HepG2 (cell line): Measurements from ENCODE around the gene RRP36. TPM values are rescaled to one million over a fixed set of nuclear protein-coding genes. Genes with fewer than 3 reads are reported as not detected.
"Not testable (repeated sequence)": the region's sequence is repeated elsewhere in the genome, so short reads cannot be mapped to it uniquely, and the experiment has no call there.

Experiments used
- ATAC-seq: fragments of 200-7000 bp; cut with Tn5 transposase; 3 replicates; pipeline ENCODE4 v1.9.1; 2020; ENCODE audit warnings: mild to moderate bottlenecking, moderate library complexity
- BruUV-seq: library from RNA; stranded (reverse); fragments of 400-500 nt; replicated peaks from 2 replicates; lab custom pipeline; 2021; lab: Mats Ljungman, UMichigan
- CTCF ChIA-PET: fragments of 300-600 bp; formaldehyde crosslinking; extraction: SDS; loops from one replicate; lab custom pipeline; 2021; ENCODE audit warnings: low total read pairs, inconsistent platforms, low intra/inter-chr PET ratio; lab: Yijun Ruan, JAX
- POLR2A ChIA-PET: fragments of 350-600 bp; sonication (Branson Sonifier 250); formaldehyde crosslinking; loops from one replicate; lab custom pipeline; 2020; ENCODE audit warnings: antibody characterized with exemption, inconsistent platforms; lab: Yijun Ruan, JAX
- DNase-seq: peaks from one replicate; pipeline ENCODE4 v3.0.0-alpha.2; 2015; ENCODE audit warnings: low spot score
- FAIRE-seq: peaks from 3 replicates; lab custom pipeline; 2011; peaks lifted over from hg19 to GRCh38; lab: Jason Lieb, UNC
- H2AFZ ChIP-seq: one replicate; pipeline ENCODE4 v1.6.1; 2011; ENCODE audit warnings: low read length, inconsistent platforms
- H3K27ac ChIP-seq: fragments of 300-600 bp; 3 replicates; pipeline ENCODE4 v1.8.0; 2011; ENCODE audit warnings: mixed run types, mild to moderate bottlenecking, mixed read lengths, low read length, inconsistent platforms; ENCODE audit not compliant: insufficient read depth; ENCODE audit errors: extremely low read length
- H3K27me3 ChIP-seq, 2 experiments: fragments of 200-600 bp in 1 of 2; 2 replicates in 1 of 2; 3 replicates in 1 of 2; pipeline versions ENCODE4 v1.6.0 to v1.8.0; 2011; ENCODE audit warnings: low read length in 2 of 2, mild to moderate bottlenecking in 2 of 2, moderate library complexity in 2 of 2, inconsistent platforms in 1 of 2; ENCODE audit not compliant: insufficient read depth in 2 of 2, control insufficient read depth in 1 of 2
- H3K36me3 ChIP-seq, 2 experiments: fragments of 200-600 bp in 1 of 2; replicated peaks in 1 of 2; 2 replicates in 1 of 2; 3 replicates in 1 of 2; pipeline versions ENCODE4 v1.5.1 to v1.8.0; 2011; ENCODE audit warnings: low read length in 2 of 2, inconsistent platforms in 1 of 2; ENCODE audit not compliant: insufficient read depth in 2 of 2, control insufficient read depth in 1 of 2
- H3K4me1 ChIP-seq: 2 replicates; pipeline ENCODE4 v1.5.1; 2012; ENCODE audit warnings: low read length, inconsistent platforms; ENCODE audit not compliant: insufficient read depth
- H3K4me2 ChIP-seq: 2 replicates; pipeline ENCODE4 v1.6.0; 2011; ENCODE audit warnings: low read depth, low read length, inconsistent platforms
- H3K4me3 ChIP-seq, 3 experiments: fragments of 200-600 bp in 1 of 3; sonication (generic), shearing (Covaris generic) in 1 of 3; replicated peaks in 1 of 3; 2 replicates each; pipeline ENCODE4 v1.5.1; 2011 to 2016; ENCODE audit warnings: low read length in 3 of 3, inconsistent platforms in 2 of 3, low read depth in 2 of 3, mild to moderate bottlenecking in 2 of 3, control low read depth in 1 of 3, mixed read lengths in 1 of 3; ENCODE audit not compliant: insufficient read depth in 1 of 3
- H3K79me2 ChIP-seq: one replicate; pipeline ENCODE4 v1.6.1; 2011; ENCODE audit warnings: low read length, inconsistent platforms; ENCODE audit not compliant: insufficient read depth
- H3K9ac ChIP-seq: 2 replicates; pipeline ENCODE4 v1.6.0; 2011; ENCODE audit warnings: mild to moderate bottlenecking, low read depth, low read length, inconsistent platforms; ENCODE audit not compliant: insufficient read depth
- H3K9me3 ChIP-seq: 2 replicates; pipeline ENCODE4 v1.5.1; 2012; ENCODE audit warnings: mild to moderate bottlenecking, low read length
- H4K20me1 ChIP-seq: 2 replicates; pipeline ENCODE4 v1.6.0; 2011; ENCODE audit warnings: inconsistent platforms, mild to moderate bottlenecking, low read length, moderate library complexity; ENCODE audit not compliant: insufficient read depth
- AGO2 ChIP-seq: fragments of 200-400 bp; formaldehyde crosslinking; optimal IDR thresholded peaks from 2 replicates; pipeline ENCODE3; 2017; ENCODE audit warnings: mild to moderate bottlenecking, low read depth, low read length, moderate library complexity
- CEBPZ ChIP-seq: IDR thresholded peaks from 2 replicates; pipeline ENCODE4 v1.6.1; 2012; ENCODE audit warnings: low read length, improper control_type of control experiment
- HNRNPK ChIP-seq: fragments of 200-400 bp; formaldehyde crosslinking; IDR thresholded peaks from 2 replicates; pipeline ENCODE4 v1.6.1; 2018; ENCODE audit warnings: low read length, low read depth, moderate library complexity, mild to moderate bottlenecking; ENCODE audit not compliant: poor library complexity, severe bottlenecking
- KLF16 ChIP-seq, 2 experiments: sonication (generic) in 1 of 2; formaldehyde crosslinking in 1 of 2; IDR thresholded peaks; 2 replicates each; pipeline versions ENCODE4 v1.6.1 to v1.8.0; 2016 to 2023; ENCODE audit warnings: missing genetic modification reagents in 2 of 2, missing compliant biosample characterization in 1 of 2
- RBFOX2 ChIP-seq: fragments of 200-400 bp; formaldehyde crosslinking; IDR thresholded peaks from 2 replicates; pipeline ENCODE4 v1.6.1; 2017; ENCODE audit warnings: low read depth, mild to moderate bottlenecking, low read length
- SRF ChIP-seq: IDR thresholded peaks from 2 replicates; pipeline ENCODE4 v1.6.1; 2011; ENCODE audit warnings: mild to moderate bottlenecking, low read depth, low read length, moderate library complexity
- ZBTB4 ChIP-seq: sonication (generic); formaldehyde crosslinking; IDR thresholded peaks from 2 replicates; pipeline ENCODE4 v1.4.0; 2020; ENCODE audit warnings: missing genetic modification reagents, mild to moderate bottlenecking, borderline replicate concordance
- ZNF740 ChIP-seq: sonication (generic); formaldehyde crosslinking; IDR thresholded peaks from 2 replicates; pipeline ENCODE4 v1.4.0; 2020; ENCODE audit warnings: missing genetic modification reagents
- ZNF790 ChIP-seq: sonication (generic); formaldehyde crosslinking; IDR thresholded peaks from 2 replicates; pipeline ENCODE4 v1.8.0; 2022; ENCODE audit warnings: missing genetic modification reagents, mild to moderate bottlenecking, borderline replicate concordance
- WGBS: methylation state at CpG from one replicate; pipeline ENCODE4 v1.1.6; 2017; ENCODE audit warnings: low lambda C conversion rate; 5-methylcytosine and 5-hydroxymethylcytosine counted together
- in situ Hi-C: cut with HindIII; loops from 2 replicates; pipeline ENCODE4 v1.10.0; 2017; ENCODE audit warnings: low pct_unique_long_range_greater_than_20kb; ENCODE audit not compliant: extremely low pct_ligation_motif_present
- intact Hi-C: fragments of 100-400 bp; cut with micrococcal nuclease; formaldehyde crosslinking; loops from one replicate; pipeline ENCODE4 v1.10.0; 2022; ENCODE audit not compliant: unreplicated experiment
- polyA plus RNA-seq, 8 experiments: library from polyadenylated mRNA; depleted of rRNA in 3 of 8; stranded (reverse) in 7 of 8; unstranded in 1 of 8; fragments of >200 nt; fragmentation: Illumina TruSeq in 4 of 8; extraction: Trizol in 4 of 8; gene quantifications; 2 replicates each; pipeline versions ENCODE4 v1.2.1 to v1.2.3, GENCODE V29; 2011 to 2016; ENCODE audit warnings: low read depth in 4 of 8, missing spikeins in 1 of 8, mixed read lengths in 1 of 8; ENCODE audit not compliant: insufficient read depth in 1 of 8
- total RNA-seq, 5 experiments: library from RNA; depleted of rRNA; stranded (reverse); fragments of >200 nt; fragmentation: Illumina TruSeq; extraction: Trizol; gene quantifications; 2 replicates each; pipeline ENCODE4 v1.2.3, GENCODE V29; 2016; ENCODE audit warnings: low read depth in 1 of 5

RRP36 gene
- total and polyA plus RNA-seq, 2 of the 13 experiments (the other 11 are each of a cell fraction or from before 2014, with no cell fraction given) = 29.5 to 144 TPM

GRCh38 chr6:43041475-43041874, 20.1 kb downstream of the RRP36 start:
- H4K20me1 ChIP-seq, CTCF ChIA-PET, H3K9me3 ChIP-seq, DNase-seq, H3K4me2 ChIP-seq, H3K9ac ChIP-seq, intact Hi-C loops, H3K79me2 ChIP-seq, H3K27me3 ChIP-seq, H2AFZ ChIP-seq, FAIRE-seq, H3K4me3 ChIP-seq, H3K27ac ChIP-seq, ATAC-seq, in situ Hi-C loops, BruUV-seq, H3K4me1 ChIP-seq: not testable (repeated sequence)
- 97% methylated on average over 8 of the region's 8 CpGs for WGBS
- TF ChIP-seq HNRNPK = peak; percentile 15
- peaks cover 53 to 82% of the 10 kb centered on the region in 2 experiments for H3K36me3 ChIP-seq
- POLR2A ChIA-PET = interaction anchor here (1.4 kb wide), 1 partner anchor 12 kb away, joined by 4 read pairs; the partner anchor contains the start of gene CUL7

GRCh38 chr6:43043310-43043709, 21.9 kb downstream of the RRP36 start:
- H3K4me3 ChIP-seq = no peak overlapping the region
- H3K79me2 ChIP-seq = no peaks in the 10 kb centered on the region
- H3K27me3 ChIP-seq = no peaks in the 10 kb centered on the region
- ATAC-seq = no peak
- H2AFZ ChIP-seq = no peak overlapping the region
- H3K27ac ChIP-seq = no peak overlapping the region
- ChIA-PET CTCF (no interaction called here), POLR2A (interaction anchor here (1.1 kb wide), 1 partner anchor 10 kb away, joined by 4 read pairs; the partner anchor contains the start of gene CUL7)
- DNase-seq = no peak
- 94% methylated on average over 9 of the region's 9 CpGs for WGBS
- intact Hi-C loops (no loop called here), in situ Hi-C loops (no loop called here)
- no peak for FAIRE-seq
- H3K9me3 ChIP-seq = no peaks in the 10 kb centered on the region
- H3K9ac ChIP-seq = no peak overlapping the region
- TF ChIP-seq ZNF790 (CRISPR knock-in tag) = no peak
- no peak for TF ChIP-seq CEBPZ
- TF ChIP-seq RBFOX2 = peak; percentile 31; the same call in 1 of the 2 replicates
- 0 out of 4 replicates have a peak, but pooled peaks of 1 of the 2 experiments have one; percentile 52 for TF ChIP-seq KLF16 (CRISPR knock-in tag; IDR thresholded peaks at IDR 0.05)
- peak; percentile 62 for TF ChIP-seq AGO2
- TF ChIP-seq SRF = no peak
- no peak for TF ChIP-seq ZBTB4 (CRISPR knock-in tag)
- TF ChIP-seq ZNF740 = no peak
- no TSS peak for BruUV-seq
- H3K36me3 ChIP-seq = peaks cover 51 to 81% of the 10 kb centered on the region in 2 experiments
- no peaks in the 10 kb centered on the region for H4K20me1 ChIP-seq
- H3K4me1 ChIP-seq = no peaks in the 10 kb centered on the region
- H3K4me2 ChIP-seq = no peak overlapping the region
